ENCODE results near the gene FMO5. TPM values are rescaled to one million over a fixed set of nuclear protein-coding genes. Genes with fewer than 3 reads are reported as not detected.

Gene FMO5
- total and polyA plus RNA-seq, 2 of the 13 experiments (the other 11 are each of a cell fraction or from before 2014, with no cell fraction given): 48.2 to 149 TPM

- POLR2A ChIA-PET: no interaction called here
- WGBS (ENCODE audit: low lambda C conversion rate): 99% methylated on average over 36 of the region's 36 CpGs
- no peak overlapping the region for H3K4me3 ChIP-seq (replicated peaks in 1 of 3; ENCODE audit: insufficient read depth in 1 of 3, low read depth in 2 of 3, low read length in 3 of 3)
- H2AFZ ChIP-seq (ENCODE audit: low read length): no peak overlapping the region
- FAIRE-seq: no peak
- CTCF ChIA-PET (ENCODE audit: low intra/inter-chr PET ratio, low total read pairs): no interaction called here
- peaks cover 26% of the 10 kb centered on the region for H3K79me2 ChIP-seq (ENCODE audit: insufficient read depth, low read length)
- no peaks in the 10 kb centered on the region; a peak in 1 of 5 replicates for H3K36me3 ChIP-seq (replicated peaks in 1 of 2; ENCODE audit: control insufficient read depth in 1 of 2, insufficient read depth in 2 of 2, low read length in 2 of 2)
- H4K20me1 ChIP-seq (ENCODE audit: insufficient read depth, low read length): no peaks in the 10 kb centered on the region
- no peak overlapping the region for H3K9ac ChIP-seq (ENCODE audit: insufficient read depth, low read depth, low read length)
- BruUV-seq (replicated peaks): no TSS peak
- no peak for ATAC-seq
- intact Hi-C loops (cut with micrococcal nuclease; ENCODE audit: unreplicated experiment) (no loop called here), in situ Hi-C loops (cut with HindIII; ENCODE audit: extremely low pct_ligation_motif_present, low pct_unique_long_range_greater_than_20kb) (no loop called here)
- H3K9me3 ChIP-seq (ENCODE audit: low read length): no peaks in the 10 kb centered on the region
- peaks cover 23% of the 10 kb centered on the region for H3K4me1 ChIP-seq (ENCODE audit: insufficient read depth, low read length)
- H3K27ac ChIP-seq (ENCODE audit: extremely low read length, insufficient read depth, low read length): no peak overlapping the region
- no peak overlapping the region for H3K4me2 ChIP-seq (ENCODE audit: low read depth, low read length)
- DNase-seq (ENCODE audit: low spot score): no peak
- H3K27me3 ChIP-seq (ENCODE audit: control insufficient read depth in 1 of 2, insufficient read depth in 2 of 2, low read length in 2 of 2): no peaks in the 10 kb centered on the region
- no peak for TF ChIP-seq ZBTB37 (CRISPR knock-in tag; IDR thresholded peaks at IDR 0.05)
- TF ChIP-seq AGO2 (optimal IDR thresholded peaks at IDR 0.05; ENCODE audit: low read depth, low read length): peak; percentile 63
These were observed 47.3 kb downstream of the FMO5 start for GRCh38 chr1:147177611-147178380.

- intact Hi-C loops (cut with micrococcal nuclease; ENCODE audit: unreplicated experiment) (loop anchor here (1.0 to 2.0 kb wide), 2 partner anchors 42 to 70 kb away; partner anchors contain the start of gene CHD1L), in situ Hi-C loops (cut with HindIII; ENCODE audit: extremely low pct_ligation_motif_present, low pct_unique_long_range_greater_than_20kb) (loop anchor here (5.0 kb wide), 1 partner anchor 70 kb away; the partner anchor contains the start of gene CHD1L)
- ChIA-PET POLR2A (interaction anchor here (0.6 to 5.8 kb wide), 20 partner anchors 10 to 101 kb away, joined by 3 to 82 read pairs (median 4); partner anchors contain the start of genes CHD1L and FMO5), CTCF (ENCODE audit: low intra/inter-chr PET ratio, low total read pairs) (interaction anchor here (0.9 to 3.4 kb wide), 3 partner anchors 35 to 70 kb away, joined by 3 to 141 read pairs (median 3); partner anchors contain the start of gene CHD1L)
- peak within 1 kb of the TSS; percentile 89 for H3K27ac ChIP-seq (ENCODE audit: extremely low read length, insufficient read depth, low read length)
- WGBS (ENCODE audit: low lambda C conversion rate): 0% methylated on average over 12 of the region's 72 CpGs
- H3K36me3 ChIP-seq (replicated peaks in 1 of 2; ENCODE audit: control insufficient read depth in 1 of 2, insufficient read depth in 2 of 2, low read length in 2 of 2): peaks cover 0 to 8% of the 10 kb centered on the region in 2 experiments; a peak in 3 of 5 replicates
- peaks cover 74% of the 10 kb centered on the region for H3K79me2 ChIP-seq (ENCODE audit: insufficient read depth, low read length)
- DNase-seq (ENCODE audit: low spot score): peak; percentile 91
- peak within 1 kb of the TSS; percentile 94 for H3K9ac ChIP-seq (ENCODE audit: insufficient read depth, low read depth, low read length)
- BruUV-seq (replicated peaks): no TSS peak
- peaks cover 40% of the 10 kb centered on the region for H3K4me1 ChIP-seq (ENCODE audit: insufficient read depth, low read length)
- peaks cover 8% of the 10 kb centered on the region; the same call in 1 of the 2 replicates for H4K20me1 ChIP-seq (ENCODE audit: insufficient read depth, low read length)
- peak; percentile 93 for ATAC-seq
- H3K4me3 ChIP-seq (replicated peaks in 1 of 3; ENCODE audit: insufficient read depth in 1 of 3, low read depth in 2 of 3, low read length in 3 of 3): peak within 1 kb of the TSS; percentile 85 to 99 (median 99)
- H2AFZ ChIP-seq (ENCODE audit: low read length): no peak within 1 kb of the TSS
- peaks cover 0 to 4% of the 10 kb centered on the region in 2 experiments; a peak in 1 of 5 replicates for H3K27me3 ChIP-seq (ENCODE audit: control insufficient read depth in 1 of 2, insufficient read depth in 2 of 2, low read length in 2 of 2)
- FAIRE-seq: no peak
- no peaks in the 10 kb centered on the region for H3K9me3 ChIP-seq (ENCODE audit: low read length)
- H3K4me2 ChIP-seq (ENCODE audit: low read depth, low read length): peak within 1 kb of the TSS; percentile 90
- TF ChIP-seq GZF1 (CRISPR knock-in tag; IDR thresholded peaks at IDR 0.05) (0 out of 2 replicates have a peak, but pooled peaks have one; percentile 42), ZFP36L2 (CRISPR knock-in tag; IDR thresholded peaks at IDR 0.05) (no peak), ZBTB39 (CRISPR knock-in tag; IDR thresholded peaks at IDR 0.05) (peak; percentile 83; the same call in 1 of the 2 replicates), CAMTA2 (CRISPR knock-in tag; IDR thresholded peaks at IDR 0.05; ENCODE audit: borderline replicate concordance) (no peak), ZNF180 (CRISPR knock-in tag; IDR thresholded peaks at IDR 0.05; ENCODE audit: borderline replicate concordance, low read depth) (no peak), HDAC2 (CRISPR knock-in tag; IDR thresholded peaks at IDR 0.05) (peak; percentile 73), ZFP37 (CRISPR knock-in tag; IDR thresholded peaks at IDR 0.05; ENCODE audit: borderline replicate concordance) (no peak), ZNF329 (CRISPR knock-in tag; IDR thresholded peaks at IDR 0.05; ENCODE audit: low read depth) (peak; percentile 49; the same call in 1 of the 2 replicates), SP5 (CRISPR knock-in tag; IDR thresholded peaks at IDR 0.05; ENCODE audit: borderline replicate concordance, low read depth) (peak; percentile 66; the same call in 1 of the 2 replicates)
These were observed 52.7 kb downstream of the FMO5 start, which contains the start of gene PRKAB2 for GRCh38 chr1:147172168-147173016. Gene PRKAB2, minus strand, starts transcription at chr1:147172470. Its CDS starts 326 bp downstream, at chr1:147172144.

Measured in HepG2 (cell line).